Kidney capillary endothelial cell (primary cell): Measurements from ENCODE around the gene MYH1.

ENCODE experiments used
- DNase-seq: peaks from one replicate; pipeline ENCODE4 v3.0.0-alpha.2; 2018; ENCODE audit warnings: low spot score

MYH1 gene

GRCh38 chr17:10482252-10482651 lies 36.1 kb downstream of the MYH1 start:
- DNase-seq: no peak

DNA sequence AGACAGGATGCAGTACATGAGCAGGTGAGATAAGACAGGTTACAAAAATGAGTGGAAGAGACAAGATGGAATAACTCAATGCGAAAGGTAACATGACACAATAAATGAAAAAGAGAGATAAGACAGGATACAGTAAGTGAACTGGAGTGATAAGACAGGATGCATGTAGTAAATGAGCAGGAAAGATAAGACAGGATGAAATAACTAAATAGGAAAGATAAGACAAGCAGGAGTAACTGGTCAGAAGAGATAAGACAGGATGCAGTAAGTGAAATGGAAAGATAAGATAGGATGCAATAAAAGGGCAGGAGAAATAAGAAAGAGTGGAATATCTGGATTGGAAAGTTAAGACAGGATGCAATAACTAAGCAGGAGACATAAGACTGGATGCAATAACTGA lies 40.6 kb downstream of the MYH1 start:
- DNase-seq: no peak

DNA sequence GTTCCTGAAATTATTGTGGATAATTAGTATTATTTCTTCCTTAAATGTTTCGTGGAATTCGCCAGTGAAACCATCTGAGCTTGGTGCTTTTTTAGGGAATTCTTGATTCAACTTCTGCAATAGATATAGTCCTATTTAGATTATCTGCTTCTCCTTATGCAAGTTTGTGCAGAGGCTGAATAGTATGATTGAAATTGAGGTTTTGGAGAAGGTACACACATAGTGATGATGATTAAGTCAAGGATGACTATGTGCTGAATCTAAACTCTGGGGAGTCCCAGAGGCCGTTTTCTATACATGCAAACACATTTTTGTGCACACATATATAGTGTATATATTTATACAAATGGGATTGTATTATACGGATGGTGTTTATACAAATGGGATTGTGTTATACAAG lies 43.8 kb downstream of the MYH1 start:
- DNase-seq: no peak

DNA sequence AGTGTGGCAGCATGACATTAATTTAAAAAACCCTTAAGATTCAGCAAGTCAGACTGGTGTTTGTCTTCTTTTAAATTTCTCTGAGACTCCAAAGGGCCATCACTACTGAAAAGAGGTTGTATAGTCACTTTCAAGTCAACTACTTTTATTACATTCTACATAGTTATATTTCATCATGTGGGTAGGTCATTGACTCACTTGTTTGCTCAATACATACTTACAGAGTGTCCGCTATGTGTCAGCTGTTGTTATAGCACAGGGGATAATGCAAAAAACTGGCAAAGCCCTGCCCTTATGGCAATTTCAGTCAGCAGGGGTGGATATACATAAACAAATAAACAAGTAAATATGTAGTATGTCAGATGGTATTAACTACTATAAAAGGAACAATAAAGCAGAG lies 46.5 kb downstream of the MYH1 start:
- DNase-seq: no peak

- DNase-seq: no peak
Observed at GRCh38 chr17:10469459-10469858, 48.9 kb downstream of the MYH1 start, which contains the start of gene MYH4. MYH4 (minus strand) TSS chr17:10469559; CDS start chr17:10466745, 2,814 bp downstream.

GRCh38 chr17:10463402-10463801 lies 54.9 kb downstream of the MYH1 start:
- no peak for DNase-seq

- no peak for DNase-seq
Observed at GRCh38 chr17:10460062-10460461, 58.3 kb downstream of the MYH1 start.

DNA sequence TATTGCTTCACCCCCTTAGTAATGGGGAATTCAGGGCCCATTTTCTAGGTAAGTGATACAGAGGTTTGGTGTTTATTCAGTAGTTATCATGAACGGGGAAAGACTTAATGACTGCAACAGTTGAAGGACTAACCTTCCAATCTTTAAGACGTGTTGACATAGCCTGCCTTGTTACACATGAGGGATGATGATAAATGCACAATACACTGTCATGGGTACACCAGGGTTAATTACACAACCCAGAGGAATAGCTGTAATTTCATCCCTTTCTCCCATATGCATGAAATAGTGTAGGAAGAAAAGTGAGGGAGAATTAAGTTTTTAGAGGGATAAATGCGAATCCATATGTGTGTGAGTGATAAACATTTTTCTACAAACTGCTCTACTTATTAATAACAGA lies 59.6 kb downstream of the MYH1 start:
- no peak for DNase-seq

DNA sequence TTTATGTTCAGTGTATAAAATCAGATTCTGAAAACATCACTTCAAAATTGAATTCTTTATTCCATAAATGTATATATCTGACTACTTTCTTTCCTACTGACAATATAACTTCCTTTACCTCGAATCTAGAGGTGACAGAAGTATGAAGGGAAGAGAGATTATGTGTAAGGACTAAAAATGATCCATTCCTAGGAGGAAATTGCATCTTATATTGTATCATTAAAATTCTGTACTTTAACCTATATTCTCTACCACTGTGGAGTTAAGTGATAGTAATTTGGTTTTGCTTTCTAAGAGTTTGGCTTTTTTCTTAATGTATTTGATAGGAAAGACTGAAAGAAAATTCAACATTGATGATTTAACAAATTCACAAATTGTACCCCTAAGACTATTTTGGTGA lies 60.4 kb downstream of the MYH1 start:
- DNase-seq: no peak

DNA sequence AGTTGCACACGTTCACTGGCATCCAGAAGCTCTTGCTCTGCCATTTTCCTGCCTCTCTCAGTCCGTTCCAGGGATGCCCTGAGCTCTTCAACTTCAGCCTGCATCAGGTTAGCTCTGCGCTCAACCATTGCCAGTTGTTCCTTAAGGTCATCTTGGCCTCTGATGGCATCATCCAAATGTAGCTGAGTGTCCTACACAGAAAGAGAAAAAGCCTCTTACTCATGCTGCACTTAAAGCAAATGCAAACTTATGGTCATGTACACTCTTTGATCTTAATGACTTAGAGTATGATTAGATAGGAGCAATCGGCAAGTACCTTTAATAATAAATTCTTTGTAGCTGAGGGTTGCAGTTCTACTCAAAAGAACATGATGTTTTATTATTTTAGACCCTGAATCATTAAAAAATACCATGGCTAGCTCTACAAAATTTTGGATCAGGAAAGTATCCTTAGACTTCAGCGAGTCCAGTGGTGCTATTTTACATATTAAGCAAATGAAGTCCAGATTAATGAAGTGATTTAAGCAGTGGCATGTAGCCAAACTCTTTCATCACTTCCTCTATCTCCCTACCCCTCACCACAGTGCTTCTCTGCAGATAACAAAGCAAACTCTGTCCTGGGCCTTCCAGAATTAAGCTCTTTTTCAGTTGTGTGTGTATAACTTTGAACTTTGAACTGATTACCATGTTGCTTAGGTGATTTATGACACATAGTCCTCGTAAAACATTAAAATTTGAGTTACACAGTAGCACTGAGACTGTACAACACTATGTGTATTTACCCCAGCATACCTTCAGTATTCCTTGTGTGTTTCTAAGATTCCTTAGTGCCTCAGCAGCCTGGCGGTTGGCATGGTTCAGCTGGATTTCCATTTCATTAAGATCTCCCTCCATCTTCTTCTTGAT lies 71.1 kb downstream of the MYH1 start:
- DNase-seq: no peak
